CD14-positive monocyte (primary cell): Measurements from ENCODE around the gene ZNF616. TPM values are rescaled to one million over a fixed set of nuclear protein-coding genes. Genes with fewer than 3 reads are reported as not detected.

Experiments
- DNase-seq, 3 donors: peaks; one replicate each; pipeline ENCODE4 v3.0.0-alpha.2; 2011 to 2022
- H2AFZ ChIP-seq: 2 replicates; pipeline ENCODE4 v1.6.0; 2012; ENCODE audit warnings: mild to moderate bottlenecking, low read depth, low read length, inconsistent platforms; ENCODE audit not compliant: insufficient read depth, poor library complexity, severe bottlenecking
- H3K27ac ChIP-seq, 2 donors: 1 replicate in 1 of 2; 2 replicates in 1 of 2; pipeline ENCODE4 v1.5.1; 2012 to 2013; ENCODE audit warnings: low read length in 2 of 2, control low read depth in 1 of 2, inconsistent platforms in 1 of 2, low read depth in 1 of 2, mild to moderate bottlenecking in 1 of 2
- H3K27me3 ChIP-seq, 2 donors: one replicate each; pipeline versions ENCODE4 v1.6.0 to v1.6.1; 2011 to 2013; ENCODE audit warnings: low read length in 2 of 2; ENCODE audit not compliant: control insufficient read depth in 2 of 2, insufficient read depth in 2 of 2
- H3K36me3 ChIP-seq, 2 donors: replicated peaks in 1 of 2; 1 replicate in 1 of 2; 2 replicates in 1 of 2; pipeline versions ENCODE4 v1.5.1 to v1.6.1; 2012 to 2013; ENCODE audit warnings: low read length in 2 of 2, control low read depth in 1 of 2, inconsistent platforms in 1 of 2, mild to moderate bottlenecking in 1 of 2; ENCODE audit not compliant: insufficient read depth in 2 of 2, control insufficient read depth in 1 of 2
- H3K4me1 ChIP-seq, 2 donors: 1 replicate in 1 of 2; 2 replicates in 1 of 2; pipeline versions ENCODE4 v1.5.1 to v1.6.1; 2012 to 2013; ENCODE audit warnings: low read length in 2 of 2, control low read depth in 1 of 2, inconsistent platforms in 1 of 2, mild to moderate bottlenecking in 1 of 2, moderate library complexity in 1 of 2; ENCODE audit not compliant: insufficient read depth in 2 of 2, control insufficient read depth in 1 of 2
- H3K4me2 ChIP-seq: replicated peaks from 2 replicates; pipeline ENCODE3; 2012; ENCODE audit warnings: low read length, moderate library complexity, mild to moderate bottlenecking; ENCODE audit not compliant: poor library complexity, severe bottlenecking; ENCODE audit errors: extremely low read depth
- H3K4me3 ChIP-seq, 3 experiments: fragments of 200-600 bp in 1 of 3; sonication (generic) in 1 of 3; replicated peaks in 1 of 3; 1 replicate in 2 of 3; 2 replicates in 1 of 3; pipeline ENCODE4 v1.5.1; 2011 to 2013; ENCODE audit warnings: low read length in 3 of 3, mild to moderate bottlenecking in 3 of 3, control low read depth in 2 of 3, low read depth in 2 of 3, inconsistent platforms in 1 of 3, moderate library complexity in 1 of 3
- H3K79me2 ChIP-seq: 2 replicates; pipeline ENCODE4 v1.6.0; 2012; ENCODE audit warnings: mild to moderate bottlenecking, control low read depth, inconsistent platforms, low read length, moderate library complexity; ENCODE audit not compliant: insufficient read depth
- H3K9ac ChIP-seq: 2 replicates; pipeline ENCODE4 v1.6.0; 2017; ENCODE audit warnings: low read length, mild to moderate bottlenecking; ENCODE audit not compliant: insufficient read depth, poor library complexity, severe bottlenecking
- H3K9me3 ChIP-seq, 2 donors: replicated peaks in 1 of 2; 1 replicate in 1 of 2; 2 replicates in 1 of 2; pipeline versions ENCODE4 v1.5.1 to v1.6.1; 2012 to 2013; ENCODE audit warnings: low read length in 2 of 2, control low read depth in 1 of 2; ENCODE audit not compliant: control insufficient read depth in 1 of 2, insufficient read depth in 1 of 2
- H4K20me1 ChIP-seq: 2 replicates; pipeline ENCODE4 v1.6.0; 2012; ENCODE audit warnings: mild to moderate bottlenecking, low read length, control low read depth, moderate library complexity; ENCODE audit not compliant: insufficient read depth
- H3K27ac Mint-ChIP-seq, 7 donors: one replicate each; pipeline ENCODE4 v1.8.0; 2020; ENCODE audit warnings: mild to moderate bottlenecking in 7 of 7, mixed read lengths in 7 of 7, moderate library complexity in 6 of 7, inconsistent platforms in 2 of 7
- H3K27me3 Mint-ChIP-seq, 3 donors: one replicate each; pipeline ENCODE4 v1.8.0; 2021 to 2022; ENCODE audit warnings: low read depth in 3 of 3, mild to moderate bottlenecking in 3 of 3, mixed read lengths in 3 of 3, moderate library complexity in 3 of 3, inconsistent platforms in 1 of 3
- H3K36me3 Mint-ChIP-seq, 2 donors: one replicate each; pipeline ENCODE4 v1.8.0; 2020; ENCODE audit warnings: mixed read lengths in 2 of 2, inconsistent platforms in 1 of 2, mild to moderate bottlenecking in 1 of 2
- H3K4me1 Mint-ChIP-seq: one replicate; pipeline ENCODE4 v1.8.0; 2020; ENCODE audit warnings: mild to moderate bottlenecking, mixed read lengths
- H3K4me3 Mint-ChIP-seq, 2 donors: one replicate each; pipeline ENCODE4 v1.8.0; 2020; ENCODE audit warnings: mild to moderate bottlenecking in 2 of 2, mixed read lengths in 2 of 2, moderate library complexity in 1 of 2
- H3K9me3 Mint-ChIP-seq, 7 donors: one replicate each; pipeline ENCODE4 v1.8.0; 2020 to 2022; ENCODE audit warnings: mixed read lengths in 7 of 7, mild to moderate bottlenecking in 6 of 7, moderate library complexity in 6 of 7, inconsistent platforms in 2 of 7
- WGBS: methylation state at CpG from one replicate; pipeline ENCODE4 v1.1.5; 2013; ENCODE audit warnings: missing lambda C conversion rate; ENCODE audit not compliant: insufficient coverage; 5-methylcytosine and 5-hydroxymethylcytosine counted together
- intact Hi-C, 2 donors: fragments of 100-400 bp; cut with micrococcal nuclease; formaldehyde crosslinking; loops; one replicate each; pipeline versions ENCODE4 v1.15.0 to v1.15.1; 2023
- polyA plus RNA-seq, 3 donors: library from polyadenylated mRNA; depleted of rRNA in 1 of 3; unstranded in 2 of 3; stranded (reverse) in 1 of 3; fragments of 300-500 nt in 2 of 3; fragments of >200 nt in 1 of 3; fragmentation: Illumina TruSeq in 2 of 3; gene quantifications; 1 replicate in 2 of 3; 2 replicates in 1 of 3; pipeline ENCODE4 v1.2.3, GENCODE V29; 2012 to 2021
- TF ChIP-seq, protein P1 (sequence below): fragments of 200-600 bp; IDR thresholded peaks from one replicate; pipeline ENCODE4 v1.8.0; 2022; ENCODE audit warnings: antibody characterized with exemption, mild to moderate bottlenecking

Gene ZNF616
- polyA plus RNA-seq, 3 donors = 0.32 to 1.8 (median 1.1) TPM

DNA sequence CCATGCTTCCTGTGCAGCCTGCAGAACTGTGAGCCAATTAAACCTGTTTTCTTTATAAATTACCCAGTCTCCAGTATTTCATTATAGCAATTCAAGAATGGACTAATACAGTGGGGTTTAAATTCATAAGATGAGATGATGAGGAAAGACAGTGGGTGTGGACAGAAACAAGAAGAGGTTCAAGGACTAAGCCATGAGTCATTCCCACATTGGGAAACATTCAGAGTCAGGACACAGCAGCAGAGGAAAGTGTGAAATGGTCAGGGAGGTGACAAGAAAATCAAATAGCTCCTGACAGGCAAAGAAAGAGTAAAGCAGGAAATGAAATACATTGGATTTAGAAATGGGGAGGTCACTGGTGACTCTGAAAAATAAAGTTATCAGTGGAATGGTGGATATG is 53.3 kb downstream of the ZNF616 start:
- Mint-ChIP-seq H3K4me1 (peaks cover 5% of the 10 kb centered on the region), H3K9me3 (peaks cover 63 to 91% (median 87%) of the 10 kb centered on the region in 7 donors), H3K27ac (no peak overlapping the region), H3K4me3 (no peak overlapping the region), H3K27me3 (no peaks in the 10 kb centered on the region), H3K36me3 (peaks cover 93 to 98% of the 10 kb centered on the region in 2 donors)
- Histone ChIP-seq H3K27ac (no peak overlapping the region), H2AFZ (no peak overlapping the region), H3K4me2 (no peak overlapping the region), H3K79me2 (peaks cover 5% of the 10 kb centered on the region), H3K9ac (no peak overlapping the region), H3K36me3 (peaks cover 52 to 100% of the 10 kb centered on the region in 2 donors), H4K20me1 (no peaks in the 10 kb centered on the region), H3K27me3 (no peaks in the 10 kb centered on the region), H3K4me1 (no peaks in the 10 kb centered on the region), H3K4me3 (peak overlapping the region in 1 of 3 experiments; percentile 4), H3K9me3 (peaks cover 64 to 94% of the 10 kb centered on the region in 2 donors)
- TF ChIP-seq, protein P1, sequence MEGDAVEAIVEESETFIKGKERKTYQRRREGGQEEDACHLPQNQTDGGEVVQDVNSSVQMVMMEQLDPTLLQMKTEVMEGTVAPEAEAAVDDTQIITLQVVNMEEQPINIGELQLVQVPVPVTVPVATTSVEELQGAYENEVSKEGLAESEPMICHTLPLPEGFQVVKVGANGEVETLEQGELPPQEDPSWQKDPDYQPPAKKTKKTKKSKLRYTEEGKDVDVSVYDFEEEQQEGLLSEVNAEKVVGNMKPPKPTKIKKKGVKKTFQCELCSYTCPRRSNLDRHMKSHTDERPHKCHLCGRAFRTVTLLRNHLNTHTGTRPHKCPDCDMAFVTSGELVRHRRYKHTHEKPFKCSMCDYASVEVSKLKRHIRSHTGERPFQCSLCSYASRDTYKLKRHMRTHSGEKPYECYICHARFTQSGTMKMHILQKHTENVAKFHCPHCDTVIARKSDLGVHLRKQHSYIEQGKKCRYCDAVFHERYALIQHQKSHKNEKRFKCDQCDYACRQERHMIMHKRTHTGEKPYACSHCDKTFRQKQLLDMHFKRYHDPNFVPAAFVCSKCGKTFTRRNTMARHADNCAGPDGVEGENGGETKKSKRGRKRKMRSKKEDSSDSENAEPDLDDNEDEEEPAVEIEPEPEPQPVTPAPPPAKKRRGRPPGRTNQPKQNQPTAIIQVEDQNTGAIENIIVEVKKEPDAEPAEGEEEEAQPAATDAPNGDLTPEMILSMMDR = no peak
- intact Hi-C loops = no loop called here
- no peak for DNase-seq

DNA sequence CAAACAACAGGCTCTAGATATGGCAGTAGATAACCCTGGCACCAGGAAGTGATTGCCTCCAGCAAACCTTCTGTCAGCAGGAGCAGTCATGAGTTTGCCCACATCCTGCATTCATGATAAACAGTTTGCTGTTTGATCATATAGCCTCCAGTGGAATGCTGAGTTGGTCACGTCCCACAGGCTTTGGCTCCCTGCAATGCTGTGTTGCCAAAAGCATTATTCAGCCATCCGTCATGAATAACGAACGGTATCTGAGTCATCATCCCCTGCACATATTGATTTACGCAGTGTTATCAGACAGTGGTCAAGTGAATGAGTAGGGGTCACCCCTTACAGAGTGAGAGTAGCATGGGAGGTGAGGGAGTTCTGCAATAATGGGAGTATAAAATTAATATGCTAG is 69.2 kb downstream of the ZNF616 start:
- Mint-ChIP-seq H3K36me3 (peaks cover 89 to 96% of the 10 kb centered on the region in 2 donors), H3K27ac (no peak overlapping the region), H3K4me3 (no peak overlapping the region), H3K4me1 (no peaks in the 10 kb centered on the region), H3K9me3 (peaks cover 76 to 96% (median 90%) of the 10 kb centered on the region in 7 donors), H3K27me3 (no peaks in the 10 kb centered on the region)
- H2AFZ ChIP-seq = no peak overlapping the region
- H3K4me1 ChIP-seq = no peaks in the 10 kb centered on the region
- no peaks in the 10 kb centered on the region for H3K79me2 ChIP-seq
- DNase-seq = no peak
- peaks cover 59 to 99% of the 10 kb centered on the region in 2 donors for H3K9me3 ChIP-seq
- TF ChIP-seq, protein P1 = no peak
- peak overlapping the region in 1 of 3 experiments; percentile 45 for H3K4me3 ChIP-seq
- peaks cover 68 to 100% of the 10 kb centered on the region in 2 donors for H3K36me3 ChIP-seq
- H3K27me3 ChIP-seq = no peaks in the 10 kb centered on the region
- WGBS = 98% methylated on average over 5 of the region's 5 CpGs
- intact Hi-C loops = no loop called here
- no peak overlapping the region for H3K9ac ChIP-seq
- H3K27ac ChIP-seq = no peak overlapping the region
- H4K20me1 ChIP-seq = no peaks in the 10 kb centered on the region
- H3K4me2 ChIP-seq = no peak overlapping the region
